Ecto neural progenitor cell (in vitro differentiated cells): ENCODE data around the gene DCDC2C.

Experiments
- DNase-seq: peaks from one replicate; pipeline ENCODE4 v3.0.0-alpha.2; 2018; ENCODE audit warnings: low spot score

Gene DCDC2C

DNA sequence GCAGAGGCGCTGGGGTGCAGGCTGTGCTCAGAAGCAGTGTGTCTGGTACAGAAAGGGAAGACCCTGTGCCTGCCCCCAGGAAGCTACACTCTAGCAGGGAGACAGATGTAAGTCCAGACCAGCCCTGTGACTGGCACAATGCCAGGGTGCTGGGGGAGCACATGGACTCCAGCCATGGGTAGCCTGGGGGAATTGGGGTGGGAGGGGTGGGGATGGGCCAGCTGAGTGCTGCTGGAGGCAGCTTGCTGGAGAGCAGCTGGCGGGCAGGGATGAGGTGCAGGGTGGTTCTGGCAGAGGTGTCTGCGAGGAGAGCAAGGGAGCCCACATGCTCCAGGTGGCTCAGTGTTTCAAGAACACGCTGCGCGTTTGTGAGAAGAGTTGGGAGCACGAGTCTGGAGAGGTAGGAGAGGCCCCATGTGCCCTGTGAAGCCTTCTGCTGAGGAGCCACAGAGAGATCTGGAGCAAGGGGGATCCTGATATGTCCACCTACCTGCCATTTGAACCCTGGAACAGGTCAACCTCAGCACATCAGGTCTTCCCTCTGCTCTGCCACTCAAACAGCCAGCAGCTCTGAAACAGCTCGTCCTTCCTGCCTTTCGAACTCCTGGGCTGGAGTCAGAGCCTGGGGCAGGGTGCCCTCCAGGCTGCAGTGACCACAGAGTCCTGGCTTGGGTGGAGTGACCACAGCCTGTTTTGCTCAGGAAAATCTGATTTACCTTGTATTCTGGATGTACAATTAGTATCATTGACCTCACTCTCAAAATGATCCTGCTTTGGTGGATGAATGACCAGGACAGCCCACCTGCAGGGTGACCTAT is 30.3 kb upstream of the DCDC2C start:
- no peak for DNase-seq

DNA sequence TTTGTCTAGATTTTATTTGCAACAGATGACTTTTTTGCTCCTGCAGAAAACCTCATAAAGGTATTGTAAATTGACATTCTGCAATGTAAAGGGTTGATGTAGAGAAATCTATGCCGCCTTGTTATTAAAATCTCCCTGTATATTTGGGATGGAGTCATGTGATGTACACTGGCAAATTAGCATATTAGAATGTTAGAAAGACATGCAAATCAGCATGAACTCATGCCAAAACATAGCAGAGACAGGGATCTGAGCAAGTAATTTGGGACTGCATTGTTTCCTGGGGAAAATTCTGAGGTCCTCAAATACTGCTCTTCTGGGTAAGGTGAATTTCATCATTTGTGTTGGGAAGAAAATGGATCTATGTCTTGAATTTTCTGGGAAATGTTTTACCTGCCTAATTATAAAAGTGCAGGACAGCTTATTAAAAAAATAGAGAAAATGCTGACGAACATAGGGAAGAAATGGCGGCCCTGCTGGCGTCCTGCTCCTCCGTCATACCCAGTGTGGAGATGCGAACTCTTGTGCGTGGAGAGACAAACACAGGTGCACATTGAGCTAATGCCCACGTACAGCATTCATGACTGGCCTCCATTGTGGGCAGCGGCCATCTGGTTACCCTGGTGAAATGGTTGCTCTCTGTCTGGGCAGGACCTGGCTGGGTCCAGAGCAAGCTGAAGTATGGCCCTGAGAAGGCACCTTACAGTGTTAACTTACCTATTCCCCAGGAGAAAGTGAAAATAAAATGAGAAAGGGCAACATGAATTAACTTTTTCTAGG is 29.1 kb upstream of the DCDC2C start:
- no peak for DNase-seq

DNA sequence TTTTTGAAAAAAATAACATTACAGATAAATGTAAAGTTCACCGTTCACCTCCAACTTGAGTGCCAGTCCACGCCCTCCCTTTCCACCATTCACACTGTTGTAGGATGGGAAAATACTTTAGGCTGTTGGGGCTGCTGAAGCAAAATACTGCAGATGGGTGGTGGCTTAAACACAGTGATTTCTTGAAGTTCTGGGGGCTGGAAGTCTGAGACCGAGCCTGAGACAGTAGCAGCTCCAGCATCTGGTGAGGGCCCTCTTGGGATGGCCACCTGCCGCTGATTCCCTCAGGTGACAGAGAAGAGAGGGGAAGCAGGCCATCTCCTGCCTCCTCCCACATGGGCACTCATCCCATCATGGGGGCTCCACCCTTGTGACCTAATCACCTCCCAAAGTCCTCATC is 27.7 kb upstream of the DCDC2C start:
- no peak for DNase-seq

DNA sequence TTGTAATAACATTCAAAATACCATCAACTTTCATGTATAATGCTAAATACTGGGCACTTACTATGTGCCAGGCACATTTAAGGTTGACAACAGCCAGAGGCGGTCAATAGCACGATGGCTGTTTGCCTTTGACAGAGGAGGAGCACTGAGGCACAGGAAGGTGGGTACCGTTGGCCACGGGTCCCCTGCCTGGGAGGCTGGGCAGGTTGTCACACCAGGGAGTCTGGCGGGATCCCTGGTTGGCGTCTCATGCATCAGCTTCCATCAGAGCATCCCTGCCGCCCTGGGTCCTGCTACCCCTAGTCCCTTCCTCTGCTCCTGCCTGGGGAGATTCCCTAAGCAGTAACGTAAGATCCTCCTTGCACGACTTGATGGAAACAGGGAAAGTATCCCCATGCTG is 25.9 kb upstream of the DCDC2C start:
- DNase-seq: no peak

DNA sequence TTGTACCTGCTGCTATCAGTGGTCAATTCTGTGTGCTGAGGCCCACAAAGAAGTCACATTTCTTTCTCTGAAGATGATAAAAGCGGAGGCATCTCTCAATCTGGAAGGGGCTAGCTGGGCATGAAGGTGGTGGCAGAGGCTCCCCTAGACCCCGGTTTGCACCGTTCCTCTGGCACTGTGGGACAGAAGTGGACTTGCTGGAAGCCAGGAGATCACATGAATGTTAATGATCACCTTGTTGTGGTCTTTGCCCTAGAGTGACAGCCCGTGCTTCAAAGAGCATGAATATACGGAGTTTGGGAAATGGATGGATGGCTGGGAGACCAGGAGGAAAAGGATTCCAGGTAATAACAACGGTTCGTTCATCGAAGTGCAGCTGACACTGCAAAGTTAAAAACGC is 25.2 kb upstream of the DCDC2C start:
- no peak for DNase-seq

DNA sequence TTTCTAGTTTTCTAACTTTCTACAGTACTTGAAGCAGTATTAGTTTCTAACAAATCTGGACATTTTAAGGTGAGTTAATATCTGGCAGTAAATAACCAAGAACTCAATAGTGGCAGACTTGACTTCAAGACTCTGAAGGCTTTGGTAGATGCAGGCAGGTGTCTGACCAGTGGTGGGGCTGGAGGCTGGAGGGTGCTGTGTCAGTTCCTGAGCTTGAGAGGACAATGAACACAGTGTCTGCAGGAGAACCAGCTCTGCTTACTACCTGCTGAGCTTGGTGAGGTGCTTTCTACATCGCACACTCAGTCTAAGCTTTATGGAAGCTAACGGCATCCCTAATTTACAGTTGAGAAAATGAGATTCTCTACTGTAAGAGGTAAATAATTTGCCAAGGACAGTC is 24.2 kb upstream of the DCDC2C start:
- DNase-seq: no peak

DNA sequence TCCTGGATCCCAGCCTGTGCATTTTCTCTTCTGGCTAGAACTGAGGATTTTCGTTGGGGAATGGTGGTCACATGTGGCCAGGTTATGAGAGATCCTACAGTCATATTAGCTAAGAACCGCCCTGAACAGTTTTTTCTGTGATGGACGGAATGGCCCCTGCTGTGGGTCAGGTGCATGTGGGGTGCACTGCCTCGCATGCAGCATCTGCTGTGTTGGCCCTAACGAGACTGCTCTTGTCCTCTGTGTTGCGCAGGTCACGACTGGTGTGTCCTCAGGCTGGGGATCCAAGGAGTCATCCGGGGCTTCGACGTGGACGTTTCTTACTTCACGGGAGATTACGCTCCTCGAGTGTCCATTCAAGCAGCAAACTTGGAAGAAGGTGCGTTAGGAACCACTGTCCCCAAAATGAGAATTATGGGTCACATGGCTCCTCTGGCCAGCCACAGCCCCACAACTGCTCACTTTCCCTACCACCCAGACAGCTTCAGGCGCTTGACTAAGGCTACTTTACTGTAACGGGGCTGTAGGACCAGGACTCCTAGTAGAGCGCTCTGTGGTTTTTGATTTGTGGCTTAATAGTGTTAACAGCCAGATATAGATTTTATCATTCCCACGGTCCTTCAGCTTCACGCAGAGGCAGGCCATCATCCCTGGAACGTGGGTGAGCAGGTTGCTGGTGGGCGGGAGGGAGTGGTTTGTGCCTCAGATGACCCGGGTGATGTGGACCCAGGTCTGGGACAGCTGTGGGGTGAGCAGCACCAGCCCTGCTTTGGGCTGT is 23.6 kb upstream of the DCDC2C start:
- DNase-seq: no peak

DNA sequence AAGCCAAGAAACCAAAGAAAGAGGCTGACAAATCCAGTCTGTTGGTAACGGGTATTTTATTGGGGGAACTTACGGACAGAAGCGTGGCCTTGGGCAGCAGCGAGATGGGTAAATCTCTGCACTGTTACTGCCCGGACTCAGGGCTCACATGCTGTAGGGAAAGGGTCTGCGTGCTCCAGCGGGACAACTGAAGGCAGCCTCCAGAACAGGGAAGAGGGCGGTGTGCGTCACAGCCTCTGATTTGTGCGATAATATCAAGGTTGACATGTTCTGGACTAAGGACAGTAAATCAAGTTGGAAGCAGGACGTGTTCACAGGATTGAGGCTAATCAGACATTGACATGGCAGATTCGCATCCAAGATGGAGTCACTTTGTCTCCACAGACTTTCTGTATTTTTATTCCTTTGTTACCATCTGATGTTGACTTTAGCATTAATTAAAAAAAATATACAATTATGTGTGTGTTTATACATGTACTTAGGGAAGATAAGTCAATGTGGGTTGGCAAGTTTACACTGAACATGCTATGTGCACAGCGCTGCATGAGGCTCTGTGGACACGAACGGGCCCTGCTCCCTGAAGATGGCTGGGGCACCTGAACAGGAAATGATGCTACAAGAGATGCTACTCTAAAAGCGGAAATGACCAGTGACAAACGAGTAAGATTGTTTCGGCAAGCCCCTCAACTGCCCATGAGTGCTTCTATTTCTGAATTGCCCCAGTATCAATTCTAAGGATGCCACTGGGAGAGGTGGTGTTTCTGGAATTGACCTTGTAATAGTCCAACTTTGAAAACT is 22.6 kb upstream of the DCDC2C start:
- no peak for DNase-seq

DNA sequence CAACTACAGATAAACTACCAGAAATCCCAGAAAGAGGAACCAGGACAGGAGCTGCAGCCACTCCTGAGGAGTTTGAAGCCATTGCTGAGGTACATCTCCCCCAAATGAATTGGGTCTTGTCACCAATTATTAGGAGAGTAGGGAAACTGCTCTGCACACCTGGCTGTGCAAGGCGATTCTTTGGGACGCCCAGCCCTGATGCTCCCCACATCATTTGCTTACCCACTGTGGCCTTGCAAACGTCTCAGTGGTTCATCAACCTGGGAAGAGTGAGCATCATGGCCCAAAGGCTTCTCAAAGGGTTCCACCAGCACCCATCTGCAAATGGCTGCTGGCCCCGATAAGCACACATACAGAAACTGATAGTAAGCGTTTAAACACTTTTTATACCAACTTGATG is 21.8 kb upstream of the DCDC2C start:
- no peak for DNase-seq

DNA sequence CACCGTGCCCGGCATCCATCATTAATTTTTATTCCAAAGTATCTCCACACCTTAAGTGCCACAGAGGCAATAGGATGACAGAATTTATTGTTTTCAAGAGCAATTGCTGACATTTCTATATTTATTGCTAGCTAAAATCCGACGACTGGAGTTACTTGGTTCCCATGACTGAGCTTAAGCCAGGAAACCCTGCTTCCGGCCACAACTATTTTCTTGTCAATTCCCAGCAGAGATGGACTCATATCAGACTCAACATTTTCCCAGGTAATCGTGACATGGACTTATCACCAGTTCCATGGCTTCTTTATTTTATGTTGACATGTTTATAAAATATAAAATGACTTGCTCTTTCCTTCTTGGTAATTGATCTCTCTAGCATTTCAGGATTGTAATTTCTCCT is 20.6 kb upstream of the DCDC2C start:
- no peak for DNase-seq

DNA sequence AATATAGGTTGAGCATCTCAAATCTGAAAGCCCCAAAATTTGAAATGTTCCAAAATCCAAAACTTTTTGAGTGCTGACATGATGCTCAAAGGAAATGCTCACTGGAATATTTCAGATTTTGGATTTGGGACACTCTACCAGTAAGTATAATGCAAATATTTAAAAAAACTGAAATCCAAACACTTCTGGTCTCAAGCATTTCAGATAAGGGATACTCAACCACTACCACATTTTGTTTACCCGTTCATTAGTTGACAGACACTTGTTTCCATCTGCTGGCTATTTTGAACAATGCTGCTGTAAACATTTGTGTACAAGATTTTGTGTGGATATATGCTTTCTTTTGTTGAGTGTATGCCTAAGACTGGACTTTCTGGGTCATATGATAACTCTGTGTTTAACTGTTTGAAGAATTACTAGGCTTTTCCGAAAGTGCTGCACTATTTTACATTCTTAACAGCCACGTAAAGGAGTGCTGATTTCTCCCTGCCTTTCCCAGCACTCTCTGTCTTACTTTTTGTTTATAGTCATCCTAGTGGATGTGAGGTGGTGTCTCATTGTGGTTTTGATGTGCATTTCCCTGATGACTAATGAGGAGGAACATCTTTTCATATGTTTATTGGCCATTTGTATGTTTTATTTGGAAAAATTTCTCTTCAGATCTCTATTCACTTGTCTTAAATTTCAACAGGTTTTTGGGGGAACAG is 19.5 kb upstream of the DCDC2C start:
- DNase-seq: no peak

DNA sequence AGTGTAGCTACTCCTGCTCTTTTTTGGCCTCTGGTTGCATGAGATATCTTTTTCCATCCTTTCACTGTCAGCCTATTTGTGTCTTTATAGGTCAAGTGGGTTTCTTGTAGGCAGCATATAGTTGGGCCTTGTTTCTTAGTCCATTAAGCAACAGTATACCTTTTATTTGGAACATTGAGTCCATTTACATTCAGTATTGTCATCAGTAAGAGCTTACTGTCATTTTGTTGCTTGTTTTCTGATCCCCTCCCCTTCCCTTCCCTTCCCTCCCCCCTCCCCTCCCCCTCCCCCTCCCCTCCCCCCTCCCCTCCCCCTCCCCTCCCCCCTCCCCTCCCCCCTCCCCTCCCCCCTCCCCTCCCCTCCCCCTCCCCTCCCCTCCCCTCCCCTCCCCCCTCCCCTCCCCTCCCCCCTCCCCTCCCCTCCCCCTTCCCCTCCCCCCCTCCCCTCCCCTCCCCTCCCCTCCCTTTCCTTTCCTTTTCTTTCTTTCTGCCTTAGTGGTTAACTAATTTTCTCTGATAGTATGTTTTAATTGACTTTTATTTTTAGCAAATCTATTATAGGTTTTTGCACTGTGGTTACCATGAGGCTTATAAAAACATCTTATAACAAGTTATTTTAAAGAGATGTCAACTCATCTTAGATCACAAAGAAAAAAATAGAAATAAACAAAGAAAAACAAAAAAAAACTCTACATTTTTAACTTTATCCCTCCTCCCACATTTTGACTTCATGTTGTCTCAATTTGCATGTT is 13.2 kb upstream of the DCDC2C start:
- DNase-seq: no peak

DNA sequence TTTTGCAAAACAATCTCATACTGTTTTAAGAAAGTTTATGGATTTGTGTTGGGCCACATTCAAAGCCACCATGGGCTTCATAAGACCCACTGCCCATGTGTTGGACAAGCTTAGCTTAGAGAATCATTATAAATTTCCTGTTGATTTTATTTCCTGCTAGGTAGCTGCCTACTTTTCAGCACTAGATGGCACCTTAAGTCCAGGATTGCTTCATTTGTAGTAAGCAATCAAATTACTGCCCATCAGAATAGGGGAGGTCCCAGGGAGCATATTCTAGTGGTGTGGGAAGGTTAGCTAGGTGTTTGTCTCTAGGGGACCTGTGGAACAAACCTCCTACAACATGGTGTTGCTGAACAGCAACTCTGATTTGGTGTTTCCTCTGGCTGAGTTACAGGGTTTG is 11.0 kb upstream of the DCDC2C start:
- DNase-seq: no peak

DNA sequence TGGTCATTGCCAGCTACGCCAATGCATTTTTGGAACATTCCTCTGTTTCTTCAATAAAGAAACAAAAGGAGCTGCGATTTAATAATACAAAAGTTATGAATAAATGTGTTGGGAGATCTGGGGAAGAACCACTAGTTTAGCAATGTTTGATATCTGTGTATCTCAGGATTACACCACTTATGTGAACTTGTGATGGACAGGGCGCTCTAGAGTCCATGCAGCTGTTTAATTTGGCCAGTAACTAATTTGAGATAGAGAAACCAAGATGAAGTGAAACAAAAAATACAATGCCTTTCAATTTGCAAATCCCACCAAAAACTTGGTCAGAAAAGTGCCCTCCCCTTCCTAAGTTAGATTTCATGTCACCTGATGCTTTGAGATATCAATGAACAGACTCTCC is 6.8 kb upstream of the DCDC2C start:
- DNase-seq: no peak

DNA sequence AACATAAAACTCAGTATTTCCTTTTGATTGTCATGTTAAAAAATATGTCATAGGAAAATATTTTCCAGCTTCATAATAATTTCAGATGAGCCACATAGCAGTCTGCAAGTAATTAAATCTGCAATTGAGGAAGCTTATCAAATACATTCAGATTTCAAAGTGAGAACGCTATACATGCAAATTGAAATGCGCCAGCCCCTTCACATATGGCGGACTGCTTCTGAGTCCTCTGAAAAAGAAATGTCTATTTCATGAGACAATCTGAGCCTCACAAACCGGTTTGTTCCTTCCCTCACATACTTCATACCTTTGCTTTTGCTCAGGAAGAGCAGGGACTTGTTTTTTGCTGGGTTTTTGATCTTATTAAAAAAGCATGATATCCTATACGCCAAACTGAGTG is 2.3 kb upstream of the DCDC2C start:
- no peak for DNase-seq

DNA sequence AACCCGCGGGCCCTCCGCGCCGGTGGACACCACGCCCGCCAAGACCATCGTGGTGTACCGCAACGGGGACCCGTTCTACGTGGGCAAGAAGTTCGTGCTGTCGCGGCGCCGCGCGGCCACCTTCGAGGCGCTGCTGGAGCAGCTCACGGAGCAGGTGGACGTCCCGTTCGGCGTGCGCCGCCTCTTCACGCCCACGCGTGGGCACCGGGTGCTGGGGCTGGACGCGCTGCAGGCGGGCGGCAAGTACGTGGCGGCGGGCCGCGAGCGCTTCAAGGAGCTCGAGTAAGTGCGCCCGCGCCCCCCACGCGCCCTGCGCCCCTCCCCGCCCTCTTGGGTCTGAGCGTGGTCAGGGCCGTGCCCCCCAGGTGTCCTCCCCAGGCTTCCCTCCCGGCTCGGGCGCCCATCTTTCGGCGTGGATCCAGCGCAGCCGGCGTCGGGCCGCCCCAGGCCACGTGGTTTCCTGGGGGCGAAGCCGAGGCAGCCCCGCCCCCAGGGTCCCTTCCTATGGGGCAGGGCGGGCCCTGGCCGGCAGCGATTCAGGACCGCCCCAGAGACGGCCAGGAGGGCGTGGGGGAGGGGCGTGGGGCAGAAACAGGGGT is 481 bp downstream of the DCDC2C start:
- DNase-seq: no peak

DNA sequence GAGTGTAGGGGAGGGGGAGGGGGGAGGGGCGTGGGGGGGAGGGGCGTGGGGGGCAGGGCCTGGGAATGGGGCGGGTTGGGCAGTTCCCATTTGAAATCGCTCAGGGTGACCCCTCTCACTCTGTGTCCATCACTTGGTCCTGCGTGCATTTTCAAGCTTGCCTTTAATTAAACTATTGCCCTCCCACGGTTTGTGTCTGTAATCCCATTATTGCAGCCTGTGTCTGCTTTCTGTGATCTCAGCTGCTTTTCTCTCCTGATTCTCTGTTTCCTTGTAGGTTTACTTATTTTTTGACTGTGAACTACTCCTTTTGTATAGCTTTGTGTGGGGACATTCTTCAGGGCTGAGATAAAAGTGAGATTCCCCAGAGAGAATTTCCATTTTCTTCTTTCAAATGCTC is 1.3 kb downstream of the DCDC2C start:
- DNase-seq: no peak

DNA sequence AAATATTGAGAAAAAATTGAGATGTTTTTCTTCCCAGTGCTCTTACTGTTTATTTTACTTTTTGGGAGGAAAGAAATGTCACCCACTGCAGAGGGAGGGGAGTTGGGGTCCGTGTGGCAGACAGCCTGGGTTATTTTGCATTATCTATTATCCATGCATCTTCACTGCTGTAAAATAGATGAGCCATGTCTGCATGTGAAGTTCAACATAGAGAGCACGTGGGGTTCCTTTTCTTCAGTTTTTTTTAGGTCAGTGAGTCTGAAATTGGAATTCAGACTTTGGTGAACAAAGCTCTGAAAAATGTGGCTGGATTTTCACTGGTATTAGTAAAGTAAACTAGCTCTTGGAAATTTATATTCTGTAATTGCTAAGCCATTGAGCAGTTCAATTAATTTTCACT is 2.4 kb downstream of the DCDC2C start:
- no peak for DNase-seq

DNA sequence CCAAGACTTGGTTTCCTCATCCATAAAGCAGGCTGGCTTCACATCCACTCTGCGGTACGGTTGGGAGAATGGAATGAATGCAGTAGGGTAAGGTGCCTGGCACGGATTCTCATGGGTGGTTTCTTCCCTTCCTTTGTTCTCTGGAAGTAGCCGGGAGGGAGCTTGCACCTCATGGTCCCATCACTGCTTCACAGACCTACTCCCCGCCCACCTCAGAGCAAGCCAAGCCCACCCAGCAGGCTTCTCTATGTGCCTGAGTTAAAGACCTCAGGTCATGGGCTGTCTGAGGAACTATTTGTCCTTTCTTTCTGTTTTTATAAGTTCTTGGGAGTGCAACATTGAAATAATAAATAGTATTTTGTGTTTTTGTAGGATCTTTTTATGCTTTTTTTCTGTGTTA is 3.5 kb downstream of the DCDC2C start:
- no peak for DNase-seq

DNA sequence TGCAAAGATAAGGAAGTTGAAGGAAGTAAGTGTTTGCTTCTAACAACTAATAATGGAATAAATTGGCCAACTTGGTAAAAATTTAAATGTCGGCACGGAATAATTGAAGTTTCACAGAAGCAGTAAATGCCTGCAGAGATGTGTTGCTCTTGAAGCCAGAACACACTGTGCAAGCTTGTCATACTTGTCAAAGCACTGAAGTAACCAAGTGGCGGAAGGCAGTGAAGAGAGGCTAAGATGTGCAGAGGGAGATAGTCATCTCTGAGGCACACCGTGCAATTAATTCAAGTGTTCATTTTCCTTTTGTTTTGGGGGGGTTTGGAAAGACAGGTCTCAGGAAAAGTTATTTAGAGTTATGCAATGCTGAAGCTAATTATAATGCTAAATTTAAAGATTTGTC is 5.2 kb downstream of the DCDC2C start:
- DNase-seq: no peak
